HG03460 (cell line): Measurements from ENCODE around the gene FOXF2.

ENCODE experiments used
- ATAC-seq: cut with Tn5 transposase; IDR thresholded peaks from one replicate; pipeline ENCODE4 v1.9.1; 2021; ENCODE audit not compliant: unreplicated experiment

FOXF2 gene

DNA sequence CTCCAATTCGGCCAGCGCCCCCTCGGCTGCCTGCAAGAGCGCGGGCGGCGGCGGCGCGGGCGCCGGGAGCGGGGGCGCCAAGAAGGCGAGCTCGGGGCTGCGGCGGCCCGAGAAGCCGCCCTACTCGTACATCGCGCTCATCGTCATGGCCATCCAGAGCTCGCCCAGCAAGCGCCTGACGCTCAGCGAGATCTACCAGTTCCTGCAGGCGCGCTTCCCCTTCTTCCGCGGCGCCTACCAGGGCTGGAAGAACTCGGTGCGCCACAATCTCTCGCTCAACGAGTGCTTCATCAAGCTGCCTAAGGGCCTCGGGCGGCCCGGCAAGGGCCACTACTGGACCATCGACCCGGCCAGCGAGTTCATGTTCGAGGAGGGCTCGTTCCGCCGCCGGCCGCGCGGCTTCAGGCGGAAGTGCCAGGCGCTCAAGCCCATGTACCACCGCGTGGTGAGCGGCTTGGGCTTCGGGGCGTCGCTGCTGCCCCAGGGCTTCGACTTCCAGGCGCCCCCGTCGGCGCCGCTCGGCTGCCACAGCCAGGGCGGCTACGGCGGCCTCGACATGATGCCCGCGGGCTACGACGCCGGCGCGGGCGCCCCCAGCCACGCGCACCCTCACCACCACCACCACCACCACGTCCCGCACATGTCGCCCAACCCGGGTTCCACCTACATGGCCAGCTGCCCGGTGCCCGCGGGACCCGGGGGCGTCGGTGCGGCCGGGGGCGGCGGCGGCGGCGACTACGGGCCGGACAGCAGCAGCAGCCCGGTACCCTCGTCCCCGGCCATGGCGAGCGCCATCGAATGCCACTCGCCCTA lies 963 bp downstream of the FOXF2 start:
- no peak for ATAC-seq

- ATAC-seq = no peak
Observed at GRCh38 chr6:1390946-1391799, 1.8 kb downstream of the FOXF2 start.

- ATAC-seq = no peak
Observed at GRCh38 chr6:1391800-1392309, 2.5 kb downstream of the FOXF2 start.

GRCh38 chr6:1392813-1393640 lies 3.7 kb downstream of the FOXF2 start:
- no peak for ATAC-seq

DNA sequence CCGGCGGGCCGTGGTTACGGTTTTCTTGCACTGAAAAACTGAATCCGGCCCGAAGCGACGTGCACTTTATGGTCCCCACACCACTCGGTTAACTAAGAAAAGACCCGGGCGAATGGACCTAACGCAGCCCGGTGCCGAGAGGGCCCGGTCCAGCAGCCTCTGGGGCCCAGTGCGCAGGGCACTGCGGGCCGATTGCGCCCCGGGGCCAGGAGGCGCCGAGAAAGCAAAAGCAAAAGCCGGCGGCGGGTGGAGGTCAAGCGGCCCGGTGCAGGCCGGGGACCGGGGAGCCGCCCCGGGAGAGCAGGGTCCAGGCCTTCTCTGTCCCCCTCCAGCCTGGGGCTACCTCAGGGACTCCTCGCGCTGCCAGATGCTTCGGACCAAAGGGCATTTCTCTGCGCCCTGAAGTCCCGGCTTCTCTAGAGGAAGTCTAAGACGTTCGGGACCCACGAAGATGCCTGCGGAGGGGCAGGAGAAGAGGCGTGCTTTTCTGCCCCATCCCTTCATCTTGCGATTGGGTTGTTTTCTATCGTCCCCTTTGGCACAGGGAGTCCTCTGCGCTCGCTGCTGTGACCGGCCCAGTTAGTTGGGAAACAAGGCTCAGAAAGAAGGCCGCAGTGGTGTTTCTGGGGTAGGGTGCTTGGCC lies 4.4 kb downstream of the FOXF2 start:
- ATAC-seq = no peak

DNA sequence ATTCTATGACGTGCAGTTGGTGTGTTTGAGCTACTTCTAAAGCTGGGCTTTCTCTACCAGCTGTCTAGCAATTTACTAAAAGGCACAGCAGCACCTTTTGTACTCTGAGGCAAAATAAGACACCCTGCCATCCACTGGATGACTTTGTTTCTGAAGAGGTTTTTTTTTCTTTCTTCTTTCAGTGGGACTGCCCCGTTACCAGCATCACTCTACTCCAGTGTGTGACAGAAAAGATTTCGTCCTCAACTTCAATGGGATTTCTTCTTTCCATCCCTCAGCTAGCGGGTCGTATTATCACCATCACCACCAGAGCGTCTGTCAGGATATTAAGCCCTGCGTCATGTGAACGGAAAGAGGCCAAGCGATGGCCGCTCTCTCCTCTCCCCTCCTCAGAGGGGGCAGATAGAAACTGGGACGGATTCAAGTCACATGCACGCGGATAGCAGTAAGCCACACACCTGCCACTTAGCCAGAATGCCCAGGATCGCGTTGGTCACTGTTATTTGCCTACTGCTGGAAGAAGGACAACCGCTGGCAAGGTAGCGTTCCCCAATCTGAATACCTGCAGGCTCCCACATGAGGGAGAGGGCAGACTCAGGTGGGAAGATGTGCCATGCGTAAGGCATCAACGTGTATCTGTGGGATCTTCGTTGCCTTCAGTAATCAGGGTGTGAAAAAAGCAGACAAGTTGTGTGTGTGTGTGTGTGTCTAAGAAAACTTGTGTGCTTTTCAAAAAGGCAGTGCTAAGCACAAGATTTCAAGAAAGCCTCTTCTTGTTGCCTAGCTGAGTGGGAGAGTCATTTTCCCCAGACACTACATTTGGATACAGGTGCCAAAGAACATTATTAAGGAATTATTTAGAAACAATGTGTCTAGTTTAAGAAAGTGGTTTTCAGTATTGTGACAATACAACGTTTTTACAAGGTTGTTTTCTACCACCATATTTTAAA lies 5.4 kb downstream of the FOXF2 start:
- no peak for ATAC-seq

DNA sequence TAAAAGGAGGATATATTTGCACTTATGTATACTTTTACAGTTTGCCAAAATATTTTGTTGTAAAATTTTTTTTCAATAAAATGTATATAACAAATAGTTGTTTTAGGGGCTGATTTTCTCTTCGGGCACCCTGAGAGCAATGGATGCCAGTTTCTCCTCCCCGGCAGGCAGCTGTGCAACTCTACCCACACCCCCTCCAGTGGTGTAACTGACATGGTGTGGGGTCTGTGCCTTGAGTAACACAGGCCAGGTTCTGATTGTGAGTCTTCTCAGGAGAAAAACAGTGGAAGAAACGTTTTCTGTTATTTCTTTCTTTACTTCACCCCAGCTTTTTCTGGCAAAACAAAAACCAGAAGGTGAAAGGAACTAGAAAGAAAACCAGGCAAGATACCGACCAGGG lies 6.1 kb downstream of the FOXF2 start:
- ATAC-seq = no peak

- no peak for ATAC-seq
Observed at GRCh38 chr6:1395941-1396908, 6.8 kb downstream of the FOXF2 start.

GRCh38 chr6:1396952-1397868 lies 7.8 kb downstream of the FOXF2 start:
- ATAC-seq = no peak

DNA sequence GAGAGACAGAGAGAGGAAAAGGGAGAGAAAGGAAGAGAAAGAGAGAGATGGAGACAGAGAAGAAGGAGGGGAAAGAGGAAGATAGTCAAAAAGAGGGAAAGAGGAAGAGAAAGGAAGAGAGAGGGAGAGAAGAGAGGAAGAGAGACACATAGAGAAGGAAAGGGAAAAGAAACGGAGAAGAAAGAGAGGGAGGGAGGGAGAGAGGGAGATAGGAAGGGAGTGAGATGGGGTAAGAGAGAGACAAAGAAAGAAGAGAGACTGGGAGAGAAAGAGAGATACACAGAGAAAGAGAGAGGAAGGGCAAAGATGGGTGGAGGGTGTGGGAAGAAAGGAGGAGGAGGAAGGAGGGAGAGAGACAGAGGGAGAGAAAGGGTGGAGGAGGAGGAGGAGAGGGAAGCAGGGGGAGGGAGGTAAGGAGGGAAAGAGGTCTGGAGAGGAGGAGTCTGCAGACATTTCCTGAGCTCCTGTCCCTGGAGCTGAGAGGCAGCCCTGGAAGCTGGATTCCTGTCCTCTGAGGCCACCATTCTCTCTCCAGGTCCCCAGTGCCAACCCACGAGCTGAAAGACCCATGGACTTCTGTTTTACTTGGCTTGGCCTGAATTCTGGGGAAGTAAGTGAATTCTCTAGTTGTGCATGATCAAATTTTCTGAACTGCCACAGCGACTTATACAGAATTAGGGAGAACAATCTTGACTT lies 9.9 kb downstream of the FOXF2 start:
- no peak for ATAC-seq

DNA sequence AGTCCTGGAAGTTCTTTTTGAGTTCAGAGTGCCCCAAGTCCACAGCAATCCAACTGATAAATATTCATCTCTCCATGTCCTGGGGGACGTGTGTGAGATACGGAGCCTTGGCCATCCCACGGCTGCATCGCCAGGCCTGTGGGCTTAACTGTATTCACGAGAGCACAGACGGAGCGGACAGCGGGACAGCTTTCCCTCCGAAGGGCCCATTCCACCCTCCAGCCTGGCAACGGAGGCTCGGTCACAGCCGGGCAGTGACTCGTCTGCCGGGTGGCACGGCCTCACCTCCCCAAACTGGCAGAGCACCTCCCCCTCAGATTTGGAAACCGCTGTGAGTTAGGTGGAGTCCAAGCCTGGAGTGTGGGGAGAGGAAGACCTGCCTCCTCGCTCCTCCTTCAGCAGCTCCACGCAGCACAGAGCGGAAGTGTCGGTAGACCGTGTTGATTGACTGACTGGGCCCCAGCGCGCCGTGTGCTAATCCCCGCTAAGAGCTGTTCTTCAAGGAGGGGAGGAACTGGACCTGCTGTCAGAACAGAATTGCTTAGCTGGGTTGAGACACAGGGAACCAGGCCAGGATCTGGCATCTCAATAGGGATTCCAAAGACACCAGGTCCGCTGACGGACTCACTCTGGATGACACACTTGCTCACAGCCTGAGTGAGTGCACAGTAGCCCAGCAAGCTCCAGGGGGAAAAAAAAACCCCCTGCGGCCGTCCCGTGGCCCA lies 10.9 kb downstream of the FOXF2 start:
- ATAC-seq = no peak

DNA sequence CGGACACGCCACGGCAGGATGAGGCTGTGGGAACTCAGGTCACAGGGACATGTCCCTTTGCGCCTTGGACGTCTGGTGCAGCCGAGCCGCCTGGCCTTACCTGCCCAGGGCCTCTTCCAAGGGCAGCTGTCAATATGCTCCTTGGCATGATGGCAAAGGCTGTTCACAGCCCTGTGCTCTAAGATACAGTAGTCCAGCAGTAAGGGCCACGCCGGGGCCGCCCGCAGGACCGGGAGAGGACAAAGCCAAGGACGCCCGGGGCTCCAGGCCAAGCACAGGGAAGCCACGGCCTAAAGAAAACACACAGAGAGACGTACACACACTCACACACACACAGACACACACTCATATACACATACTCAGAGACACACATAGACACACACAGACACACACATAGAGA lies 13.0 kb downstream of the FOXF2 start:
- no peak for ATAC-seq

- ATAC-seq = no peak
Observed at GRCh38 chr6:1402868-1403267, 13.5 kb downstream of the FOXF2 start.

- no peak for ATAC-seq
Observed at GRCh38 chr6:1403851-1404712, 14.7 kb downstream of the FOXF2 start.

GRCh38 chr6:1404713-1405098 lies 15.3 kb downstream of the FOXF2 start:
- no peak for ATAC-seq
